ENCODE data around the gene RAMP1.
"Not testable (repeated sequence)": the region's sequence is repeated elsewhere in the genome, so short reads cannot be mapped to it uniquely, and the experiment has no call there.

Gene RAMP1

DNA sequence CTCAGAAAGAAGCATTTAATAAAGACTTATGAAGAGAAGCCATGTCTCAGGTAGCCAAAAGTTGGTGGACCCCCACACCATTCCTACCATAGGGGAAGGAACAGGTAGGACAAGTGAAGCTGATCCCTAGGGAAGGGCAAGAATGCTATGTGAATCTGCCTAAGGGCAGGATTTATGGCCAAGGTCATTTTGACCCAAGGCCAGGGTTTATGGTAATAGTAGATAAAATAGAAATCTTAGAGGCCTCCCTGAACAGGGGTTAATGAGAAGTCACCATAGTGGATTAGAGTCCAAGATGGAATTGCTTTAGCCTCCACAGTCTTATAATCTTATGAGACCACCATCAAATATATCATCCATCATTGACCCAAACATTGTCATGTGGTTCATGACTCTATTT is 81.4 kb downstream of the RAMP1 start:
- DNase-seq (ENCODE audit: low read depth), result no peak
- no peak overlapping the region for H3K4me3 ChIP-seq (ENCODE audit: low read depth, low read length)
- TF ChIP-seq CTCF (IDR thresholded peaks at IDR 0.05; ENCODE audit: low read depth, low read length) (no peak), POLR2A (IDR thresholded peaks at IDR 0.05; ENCODE audit: extremely low read depth, insufficient read length) (no peak), MYC (IDR thresholded peaks at IDR 0.05; ENCODE audit: low read depth, low read length) (no peak)
- TF ChIP-seq, protein P1, sequence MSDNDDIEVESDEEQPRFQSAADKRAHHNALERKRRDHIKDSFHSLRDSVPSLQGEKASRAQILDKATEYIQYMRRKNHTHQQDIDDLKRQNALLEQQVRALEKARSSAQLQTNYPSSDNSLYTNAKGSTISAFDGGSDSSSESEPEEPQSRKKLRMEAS (IDR thresholded peaks at IDR 0.05; ENCODE audit: low read depth, low read length), result no peak

DNA sequence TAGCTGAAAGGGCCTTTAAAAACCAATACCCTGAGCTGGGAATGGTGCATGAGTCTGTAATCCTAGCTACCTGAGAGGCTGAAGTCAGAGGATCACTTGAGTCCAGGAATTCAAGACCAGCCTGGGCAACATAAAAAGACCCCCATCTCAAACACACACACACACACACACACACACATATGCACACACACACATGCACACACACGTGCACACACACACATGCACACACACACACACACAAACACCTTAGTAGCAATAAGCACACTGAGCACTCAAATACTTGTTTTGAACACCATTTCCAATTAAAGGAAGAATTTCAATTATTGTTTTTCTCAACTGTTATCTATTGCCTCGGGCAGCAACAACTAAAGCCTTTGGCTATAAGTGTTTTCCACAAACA is 81.8 kb downstream of the RAMP1 start:
- no peak for DNase-seq (ENCODE audit: low read depth)
- H3K4me3 ChIP-seq (ENCODE audit: low read depth, low read length), result no peak overlapping the region
- TF ChIP-seq, protein P1 (IDR thresholded peaks at IDR 0.05; ENCODE audit: low read depth, low read length), result no peak
- TF ChIP-seq CTCF (IDR thresholded peaks at IDR 0.05; ENCODE audit: low read depth, low read length), result no peak
- no peak for TF ChIP-seq MYC (IDR thresholded peaks at IDR 0.05; ENCODE audit: low read depth, low read length)
- TF ChIP-seq POLR2A (IDR thresholded peaks at IDR 0.05; ENCODE audit: extremely low read depth, insufficient read length), result no peak

DNA sequence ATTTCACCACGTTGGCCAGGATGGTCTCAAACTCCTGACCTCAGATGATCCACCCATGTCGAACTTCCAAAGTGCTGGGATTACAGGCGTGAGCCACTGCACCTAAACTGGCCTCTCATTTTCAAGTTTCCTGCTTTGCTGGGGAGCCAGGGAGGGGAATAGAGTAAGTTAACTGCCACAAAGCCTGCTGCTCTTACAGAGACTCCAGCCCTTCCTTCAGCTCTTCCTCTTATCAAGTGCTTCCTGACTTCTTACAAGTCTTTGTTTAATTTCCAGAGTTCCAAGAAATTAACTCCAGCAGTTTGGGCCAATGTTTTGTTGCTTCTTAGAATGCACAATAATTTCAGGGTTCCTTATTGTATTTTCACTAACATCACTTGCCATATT is 83.1 kb downstream of the RAMP1 start:
- TF ChIP-seq CTCF (IDR thresholded peaks at IDR 0.05; ENCODE audit: low read depth, low read length), result no peak
- TF ChIP-seq MYC (IDR thresholded peaks at IDR 0.05; ENCODE audit: low read depth, low read length), result no peak
- TF ChIP-seq, protein P1 (IDR thresholded peaks at IDR 0.05; ENCODE audit: low read depth, low read length), result no peak
- TF ChIP-seq POLR2A (IDR thresholded peaks at IDR 0.05; ENCODE audit: extremely low read depth, insufficient read length), result no peak
- H3K4me3 ChIP-seq (ENCODE audit: low read depth, low read length), result no peak overlapping the region
- no peak for DNase-seq (ENCODE audit: low read depth)

- no peak overlapping the region for H3K4me3 ChIP-seq (ENCODE audit: low read depth, low read length)
- TF ChIP-seq CTCF (IDR thresholded peaks at IDR 0.05; ENCODE audit: low read depth, low read length) (no peak), MYC (IDR thresholded peaks at IDR 0.05; ENCODE audit: low read depth, low read length) (no peak), POLR2A (IDR thresholded peaks at IDR 0.05; ENCODE audit: extremely low read depth, insufficient read length) (no peak)
- TF ChIP-seq, protein P1 (IDR thresholded peaks at IDR 0.05; ENCODE audit: low read depth, low read length), result no peak
Measured at GRCh38 chr2:237943395-237944094, 84.1 kb downstream of the RAMP1 start.

GRCh38 chr2:237944302-237944701 is 84.9 kb downstream of the RAMP1 start:
- TF ChIP-seq POLR2A (IDR thresholded peaks at IDR 0.05; ENCODE audit: extremely low read depth, insufficient read length) (no peak), MYC (IDR thresholded peaks at IDR 0.05; ENCODE audit: low read depth, low read length) (no peak)
- TF ChIP-seq, protein P1 (IDR thresholded peaks at IDR 0.05; ENCODE audit: low read depth, low read length), result no peak
- no peak for DNase-seq (ENCODE audit: low read depth)
- no peak overlapping the region for H3K4me3 ChIP-seq (ENCODE audit: low read depth, low read length)

More at GRCh38 chr2:237943395-237944094, 84.1 kb downstream of the RAMP1 start:
- no peak for DNase-seq (ENCODE audit: low read depth)

DNA sequence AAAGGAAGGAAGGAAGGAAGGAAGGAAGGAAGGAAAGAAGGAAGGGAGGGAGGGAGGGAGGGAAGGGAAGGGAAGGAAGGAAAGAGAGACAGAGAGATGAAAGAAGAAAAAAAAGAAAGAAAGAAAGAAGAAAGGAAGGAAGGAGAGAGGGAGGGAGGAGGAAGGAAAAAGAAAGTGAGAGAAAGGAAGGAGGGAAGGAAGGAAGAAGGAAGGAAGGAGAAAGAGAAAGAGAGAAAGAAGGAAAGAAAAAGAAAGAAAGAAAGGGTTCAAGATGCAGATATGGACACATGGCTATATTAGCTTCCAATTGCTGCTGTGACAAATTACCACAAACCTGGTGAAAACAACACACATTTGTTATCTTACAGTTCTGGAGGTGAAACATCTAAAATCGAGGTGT is 87.0 kb downstream of the RAMP1 start:
- DNase-seq (ENCODE audit: low read depth), result no peak
- no peak overlapping the region for H3K4me3 ChIP-seq (ENCODE audit: low read depth, low read length)
- TF ChIP-seq, protein P1 (IDR thresholded peaks at IDR 0.05; ENCODE audit: low read depth, low read length), result no peak
- no peak for TF ChIP-seq MYC (IDR thresholded peaks at IDR 0.05; ENCODE audit: low read depth, low read length)
- no peak for TF ChIP-seq CTCF (IDR thresholded peaks at IDR 0.05; ENCODE audit: low read depth, low read length)
- no peak for TF ChIP-seq POLR2A (IDR thresholded peaks at IDR 0.05; ENCODE audit: extremely low read depth, insufficient read length)

- not testable (repeated sequence) for DNase-seq (ENCODE audit: low read depth); H3K4me3 ChIP-seq (ENCODE audit: low read depth, low read length)
Measured at GRCh38 chr2:237951354-237951753, 91.9 kb downstream of the RAMP1 start.

Measured in NB4 (cell line).